GM13977 (cell line): ENCODE measurements around the gene ATP8B4.

Experiments used
- DNase-seq: peaks from one replicate; pipeline ENCODE4 v3.0.0; 2012; ENCODE audit warnings: low spot score
- CTCF ChIP-seq: IDR thresholded peaks from 2 replicates; pipeline ENCODE4 v1.5.1; 2012; ENCODE audit warnings: mild to moderate bottlenecking, control low read depth; ENCODE audit not compliant: insufficient read depth; ENCODE audit errors: extremely low read depth, missing control alignments
- in situ Hi-C: fragments of 300-500 bp; cut with MboI; formaldehyde crosslinking; loops from one replicate; pipeline ENCODE4 v1.12.0; 2022; ENCODE audit warnings: low sequenced_read_pairs, low pct_unique_long_range_greater_than_20kb, mixed read lengths, inconsistent platforms; ENCODE audit not compliant: unreplicated experiment

ATP8B4 gene

GRCh38 chr15:49887659-49888322, 231.2 kb downstream of the ATP8B4 start:
- no peak for DNase-seq
- in situ Hi-C loops, result no loop called here
- TF ChIP-seq CTCF, result no peak

GRCh38 chr15:49883121-49883520, 235.9 kb downstream of the ATP8B4 start:
- TF ChIP-seq CTCF, result no peak
- in situ Hi-C loops, result no loop called here
- no peak for DNase-seq

GRCh38 chr15:49881866-49882265, 237.2 kb downstream of the ATP8B4 start:
- TF ChIP-seq CTCF, result no peak

GRCh38 chr15:49881433-49881832, 237.6 kb downstream of the ATP8B4 start:
- DNase-seq, result no peak
- no peak for TF ChIP-seq CTCF
- in situ Hi-C loops, result no loop called here

More at GRCh38 chr15:49881866-49882265, 237.2 kb downstream of the ATP8B4 start:
- no peak for DNase-seq
- in situ Hi-C loops, result no loop called here

GRCh38 chr15:49877873-49878521, 241.0 kb downstream of the ATP8B4 start:
- in situ Hi-C loops, result no loop called here
- no peak for TF ChIP-seq CTCF
- DNase-seq, result no peak

- no peak for TF ChIP-seq CTCF
- in situ Hi-C loops, result no loop called here
- no peak for DNase-seq
Observed at GRCh38 chr15:49877117-49877872, 241.7 kb downstream of the ATP8B4 start.
